ENCODE data around the gene PNPLA2. TPM values are rescaled to one million over a fixed set of nuclear protein-coding genes. Genes with fewer than 3 reads are reported as not detected.

PNPLA2 gene
- total and polyA plus RNA-seq, 10 of the 15 experiments (the other 5 are each of a cell fraction or from before 2014, with no cell fraction given), result 0.19 to 34.0 (median 8.1) TPM

DNA sequence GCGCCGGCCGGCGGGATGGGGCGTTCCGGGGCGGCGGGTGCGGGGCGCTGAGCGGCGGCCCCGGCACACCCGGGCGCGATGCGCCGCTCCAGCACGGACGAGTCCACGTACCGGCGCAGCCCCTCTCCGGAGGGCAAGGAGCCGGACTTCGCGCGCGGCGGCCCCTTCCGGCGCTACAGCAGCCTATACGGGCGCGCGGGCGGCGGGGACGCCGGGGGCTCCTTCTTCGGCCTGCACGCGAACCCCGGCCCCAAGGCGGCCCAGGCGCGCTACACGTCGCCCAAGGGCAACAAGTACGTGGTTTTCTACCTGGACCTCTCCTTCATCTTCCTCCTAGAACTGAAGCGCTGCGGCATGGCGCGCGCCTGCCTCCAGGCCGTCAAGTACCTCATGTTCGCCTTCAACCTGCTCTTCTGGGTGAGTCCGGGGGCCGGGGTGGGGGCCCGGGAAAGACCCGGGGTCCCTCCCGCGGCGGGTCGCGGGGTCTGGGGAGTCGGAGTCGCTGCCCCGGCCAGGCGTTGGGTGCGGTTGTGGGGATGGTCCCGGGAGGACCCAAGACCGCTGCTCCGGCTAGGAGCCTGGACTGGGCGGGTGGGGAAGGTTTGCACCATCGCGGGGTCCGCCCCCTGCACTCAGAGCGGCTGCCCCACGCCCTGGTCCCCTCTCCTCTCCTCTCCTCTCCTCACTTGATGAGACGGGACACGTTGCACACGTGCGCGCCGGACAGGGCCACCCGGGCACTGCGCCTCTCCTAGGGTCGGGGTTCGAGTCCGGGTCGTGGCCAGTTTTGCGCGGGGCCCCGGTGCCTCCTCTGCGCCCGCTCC lies 31.4 kb downstream of the PNPLA2 start (continued):
- TF ChIP-seq, protein P1, sequence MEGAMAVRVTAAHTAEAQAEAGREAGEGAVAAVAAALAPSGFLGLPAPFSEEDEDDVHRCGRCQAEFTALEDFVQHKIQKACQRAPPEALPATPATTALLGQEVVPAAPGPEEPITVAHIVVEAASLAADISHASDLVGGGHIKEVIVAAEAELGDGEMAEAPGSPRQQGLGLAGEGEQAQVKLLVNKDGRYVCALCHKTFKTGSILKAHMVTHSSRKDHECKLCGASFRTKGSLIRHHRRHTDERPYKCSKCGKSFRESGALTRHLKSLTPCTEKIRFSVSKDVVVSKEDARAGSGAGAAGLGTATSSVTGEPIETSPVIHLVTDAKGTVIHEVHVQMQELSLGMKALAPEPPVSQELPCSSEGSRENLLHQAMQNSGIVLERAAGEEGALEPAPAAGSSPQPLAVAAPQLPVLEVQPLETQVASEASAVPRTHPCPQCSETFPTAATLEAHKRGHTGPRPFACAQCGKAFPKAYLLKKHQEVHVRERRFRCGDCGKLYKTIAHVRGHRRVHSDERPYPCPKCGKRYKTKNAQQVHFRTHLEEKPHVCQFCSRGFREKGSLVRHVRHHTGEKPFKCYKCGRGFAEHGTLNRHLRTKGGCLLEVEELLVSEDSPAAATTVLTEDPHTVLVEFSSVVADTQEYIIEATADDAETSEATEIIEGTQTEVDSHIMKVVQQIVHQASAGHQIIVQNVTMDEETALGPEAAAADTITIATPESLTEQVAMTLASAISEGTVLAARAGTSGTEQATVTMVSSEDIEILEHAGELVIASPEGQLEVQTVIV (IDR thresholded peaks at IDR 0.05; ENCODE audit: borderline replicate concordance, partially characterized antibody), result no peak
- TF ChIP-seq, protein P2, sequence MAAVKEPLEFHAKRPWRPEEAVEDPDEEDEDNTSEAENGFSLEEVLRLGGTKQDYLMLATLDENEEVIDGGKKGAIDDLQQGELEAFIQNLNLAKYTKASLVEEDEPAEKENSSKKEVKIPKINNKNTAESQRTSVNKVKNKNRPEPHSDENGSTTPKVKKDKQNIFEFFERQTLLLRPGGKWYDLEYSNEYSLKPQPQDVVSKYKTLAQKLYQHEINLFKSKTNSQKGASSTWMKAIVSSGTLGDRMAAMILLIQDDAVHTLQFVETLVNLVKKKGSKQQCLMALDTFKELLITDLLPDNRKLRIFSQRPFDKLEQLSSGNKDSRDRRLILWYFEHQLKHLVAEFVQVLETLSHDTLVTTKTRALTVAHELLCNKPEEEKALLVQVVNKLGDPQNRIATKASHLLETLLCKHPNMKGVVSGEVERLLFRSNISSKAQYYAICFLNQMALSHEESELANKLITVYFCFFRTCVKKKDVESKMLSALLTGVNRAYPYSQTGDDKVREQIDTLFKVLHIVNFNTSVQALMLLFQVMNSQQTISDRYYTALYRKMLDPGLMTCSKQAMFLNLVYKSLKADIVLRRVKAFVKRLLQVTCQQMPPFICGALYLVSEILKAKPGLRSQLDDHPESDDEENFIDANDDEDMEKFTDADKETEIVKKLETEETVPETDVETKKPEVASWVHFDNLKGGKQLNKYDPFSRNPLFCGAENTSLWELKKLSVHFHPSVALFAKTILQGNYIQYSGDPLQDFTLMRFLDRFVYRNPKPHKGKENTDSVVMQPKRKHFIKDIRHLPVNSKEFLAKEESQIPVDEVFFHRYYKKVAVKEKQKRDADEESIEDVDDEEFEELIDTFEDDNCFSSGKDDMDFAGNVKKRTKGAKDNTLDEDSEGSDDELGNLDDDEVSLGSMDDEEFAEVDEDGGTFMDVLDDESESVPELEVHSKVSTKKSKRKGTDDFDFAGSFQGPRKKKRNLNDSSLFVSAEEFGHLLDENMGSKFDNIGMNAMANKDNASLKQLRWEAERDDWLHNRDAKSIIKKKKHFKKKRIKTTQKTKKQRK (IDR thresholded peaks at IDR 0.05; ENCODE audit: low read depth, low read length), result no peak
- no peak for TF ChIP-seq FOS (IDR thresholded peaks at IDR 0.05; ENCODE audit: borderline replicate concordance, extremely low read depth, insufficient read length)

Data from GM12878 (cell line).